HG02885 (cell line): ENCODE measurements around the gene DNER.

Source experiments
- ATAC-seq: cut with Tn5 transposase; IDR thresholded peaks from one replicate; pipeline ENCODE4 v1.9.1; 2021; ENCODE audit warnings: mild to moderate bottlenecking; ENCODE audit not compliant: unreplicated experiment, poor library complexity

Gene DNER

GRCh38 chr2:229454934-229455631 lies 259.3 kb downstream of the DNER start:
- ATAC-seq: no peak

GRCh38 chr2:229453230-229453629 lies 261.1 kb downstream of the DNER start:
- ATAC-seq: no peak

- no peak for ATAC-seq
These were observed 262.5 kb downstream of the DNER start for GRCh38 chr2:229451852-229452251.

GRCh38 chr2:229447227-229447626 lies 267.1 kb downstream of the DNER start:
- ATAC-seq: no peak

- no peak for ATAC-seq
These were observed 268.0 kb downstream of the DNER start for GRCh38 chr2:229446350-229446749.

- ATAC-seq: no peak
These were observed 268.7 kb downstream of the DNER start for GRCh38 chr2:229445501-229446211.

GRCh38 chr2:229445019-229445418 lies 269.3 kb downstream of the DNER start:
- ATAC-seq: no peak

GRCh38 chr2:229443546-229444268 lies 270.6 kb downstream of the DNER start:
- no peak for ATAC-seq

GRCh38 chr2:229443141-229443540 lies 271.2 kb downstream of the DNER start:
- ATAC-seq: no peak

- no peak for ATAC-seq
These were observed 275.8 kb downstream of the DNER start for GRCh38 chr2:229438430-229439159.

- no peak for ATAC-seq
These were observed 276.9 kb downstream of the DNER start for GRCh38 chr2:229437467-229437866.

- ATAC-seq: no peak
These were observed 280.2 kb downstream of the DNER start for GRCh38 chr2:229434187-229434586.

- ATAC-seq: no peak
These were observed 281.0 kb downstream of the DNER start for GRCh38 chr2:229433351-229433750.

- ATAC-seq: no peak
These were observed 282.9 kb downstream of the DNER start for GRCh38 chr2:229431327-229431954.

- ATAC-seq: no peak
These were observed 284.8 kb downstream of the DNER start for GRCh38 chr2:229429589-229429988.

GRCh38 chr2:229426464-229426863 lies 287.9 kb downstream of the DNER start:
- ATAC-seq: no peak

GRCh38 chr2:229425598-229425997 lies 288.8 kb downstream of the DNER start:
- no peak for ATAC-seq

GRCh38 chr2:229422063-229422462 lies 292.3 kb downstream of the DNER start:
- no peak for ATAC-seq

- ATAC-seq: no peak
These were observed 295.2 kb downstream of the DNER start for GRCh38 chr2:229419158-229419557.

- no peak for ATAC-seq
These were observed 296.4 kb downstream of the DNER start for GRCh38 chr2:229417916-229418315.
